HG03039 (cell line): ENCODE results near the gene CDKL4.
"Not testable (repeated sequence)": the region's sequence is repeated elsewhere in the genome, so short reads cannot be mapped to it uniquely, and the experiment has no call there.

Experiments
- ATAC-seq: cut with Tn5 transposase; IDR thresholded peaks from one replicate; pipeline ENCODE4 v1.9.1; 2021; ENCODE audit warnings: mild to moderate bottlenecking, moderate library complexity; ENCODE audit not compliant: unreplicated experiment

CDKL4 gene

GRCh38 chr2:39144416-39144815, 99.4 kb downstream of the CDKL4 start:
- ATAC-seq = no peak

GRCh38 chr2:39142904-39143605, 100.7 kb downstream of the CDKL4 start:
- no peak for ATAC-seq

GRCh38 chr2:39141334-39142271, 102.2 kb downstream of the CDKL4 start:
- no peak for ATAC-seq

- not testable (repeated sequence) for ATAC-seq
These were observed 102.8 kb downstream of the CDKL4 start for GRCh38 chr2:39140948-39141333.

GRCh38 chr2:39140322-39140847, 103.4 kb downstream of the CDKL4 start:
- ATAC-seq = no peak

GRCh38 chr2:39139511-39140237, 104.1 kb downstream of the CDKL4 start:
- ATAC-seq = no peak

GRCh38 chr2:39138837-39139211, 104.9 kb downstream of the CDKL4 start:
- no peak for ATAC-seq

GRCh38 chr2:39138187-39138836, 105.5 kb downstream of the CDKL4 start:
- ATAC-seq = not testable (repeated sequence)

GRCh38 chr2:39136799-39137198, 107.0 kb downstream of the CDKL4 start:
- ATAC-seq = no peak

- ATAC-seq = no peak
These were observed 108.0 kb downstream of the CDKL4 start for GRCh38 chr2:39135690-39136259.

GRCh38 chr2:39133215-39133851, 110.4 kb downstream of the CDKL4 start:
- ATAC-seq = no peak

GRCh38 chr2:39128919-39129391, 114.8 kb downstream of the CDKL4 start:
- peak; percentile 40 for ATAC-seq

GRCh38 chr2:39127973-39128372, 115.8 kb downstream of the CDKL4 start:
- ATAC-seq = peak; percentile 38
